HG02623 (cell line): ENCODE measurements around the gene SLC24A4.

Experiments
- ATAC-seq: cut with Tn5 transposase; IDR thresholded peaks from one replicate; pipeline ENCODE4 v1.9.1; 2021; ENCODE audit warnings: moderate library complexity; ENCODE audit not compliant: unreplicated experiment

SLC24A4 gene

GRCh38 chr14:92472860-92473259, 149.9 kb downstream of the SLC24A4 start:
- ATAC-seq = no peak

- no peak for ATAC-seq
These were observed 150.4 kb downstream of the SLC24A4 start for GRCh38 chr14:92473261-92473968.

GRCh38 chr14:92473969-92474535, 151.1 kb downstream of the SLC24A4 start:
- no peak for ATAC-seq

GRCh38 chr14:92475037-92475436, 152.1 kb downstream of the SLC24A4 start:
- no peak for ATAC-seq

- ATAC-seq = no peak
These were observed 152.7 kb downstream of the SLC24A4 start for GRCh38 chr14:92475451-92476187.

GRCh38 chr14:92480856-92481255, 157.9 kb downstream of the SLC24A4 start:
- no peak for ATAC-seq

GRCh38 chr14:92481386-92481785, 158.4 kb downstream of the SLC24A4 start:
- ATAC-seq = no peak

GRCh38 chr14:92481811-92482555, 159.0 kb downstream of the SLC24A4 start:
- ATAC-seq = no peak

GRCh38 chr14:92482621-92483319, 159.8 kb downstream of the SLC24A4 start:
- ATAC-seq = no peak

GRCh38 chr14:92484132-92484823, 161.3 kb downstream of the SLC24A4 start:
- no peak for ATAC-seq

- no peak for ATAC-seq
These were observed 163.9 kb downstream of the SLC24A4 start for GRCh38 chr14:92486881-92487280.

GRCh38 chr14:92487513-92488133, 164.7 kb downstream of the SLC24A4 start:
- no peak for ATAC-seq

- ATAC-seq = no peak
These were observed 166.7 kb downstream of the SLC24A4 start for GRCh38 chr14:92489394-92490238.

GRCh38 chr14:92490239-92490959, 167.4 kb downstream of the SLC24A4 start:
- ATAC-seq = no peak

GRCh38 chr14:92491782-92492181, 168.8 kb downstream of the SLC24A4 start:
- ATAC-seq = no peak

GRCh38 chr14:92492258-92492657, 169.3 kb downstream of the SLC24A4 start:
- ATAC-seq = no peak

GRCh38 chr14:92493024-92493423, 170.1 kb downstream of the SLC24A4 start:
- ATAC-seq = no peak

GRCh38 chr14:92493492-92493891, 170.5 kb downstream of the SLC24A4 start:
- no peak for ATAC-seq
